Subcutaneous preadipocyte (primary cell): ENCODE results near the gene CPZ. TPM values are rescaled to one million over a fixed set of nuclear protein-coding genes. Genes with fewer than 3 reads are reported as not detected.

Experiments
- total RNA-seq: library from RNA; depleted of rRNA; stranded (reverse); fragments of >200 nt; gene quantifications from 2 replicates; pipeline ENCODE4 v1.2.3, GENCODE V29; 2012

Gene CPZ
- 2.0 and 4.0 TPM in 2 replicates for total RNA-seq

GRCh38 chr4:8592366-8593263 lies at the start of gene CPZ:
TSS of gene CPZ (plus strand) at chr4:8592765. CDS start at chr4:8592834, 69 bp downstream.

GRCh38 chr4:8580321-8581093 lies 12.1 kb upstream of the CPZ start, which contains the start of gene GPR78:
TSS of gene GPR78 (plus strand) at chr4:8580392. CDS start at chr4:8580983, 591 bp downstream.

Other genes with a start within 250 kb of the CPZ start
- 22.3 and 27.2 TPM in 2 replicates for gene ACOX3, start 152.0 kb upstream of the CPZ start, total RNA-seq
- 17.6 and 20.2 TPM in 2 replicates for gene TRMT44, start 152.0 kb upstream of the CPZ start, total RNA-seq
- 0.37 and 0.39 TPM in 2 replicates for gene GPR78, start 12.4 kb upstream of the CPZ start, total RNA-seq